NK-92 (cell line): ENCODE measurements around the gene ZNF213.
"Not testable (repeated sequence)": the region's sequence is repeated elsewhere in the genome, so short reads cannot be mapped to it uniquely, and the experiment has no call there.

Source experiments
- DNase-seq: peaks from one replicate; lab custom pipeline; 2025; ENCODE audit not compliant: unreplicated experiment; lab: John Stamatoyannopoulos, UW

The ZNF213 gene

DNA sequence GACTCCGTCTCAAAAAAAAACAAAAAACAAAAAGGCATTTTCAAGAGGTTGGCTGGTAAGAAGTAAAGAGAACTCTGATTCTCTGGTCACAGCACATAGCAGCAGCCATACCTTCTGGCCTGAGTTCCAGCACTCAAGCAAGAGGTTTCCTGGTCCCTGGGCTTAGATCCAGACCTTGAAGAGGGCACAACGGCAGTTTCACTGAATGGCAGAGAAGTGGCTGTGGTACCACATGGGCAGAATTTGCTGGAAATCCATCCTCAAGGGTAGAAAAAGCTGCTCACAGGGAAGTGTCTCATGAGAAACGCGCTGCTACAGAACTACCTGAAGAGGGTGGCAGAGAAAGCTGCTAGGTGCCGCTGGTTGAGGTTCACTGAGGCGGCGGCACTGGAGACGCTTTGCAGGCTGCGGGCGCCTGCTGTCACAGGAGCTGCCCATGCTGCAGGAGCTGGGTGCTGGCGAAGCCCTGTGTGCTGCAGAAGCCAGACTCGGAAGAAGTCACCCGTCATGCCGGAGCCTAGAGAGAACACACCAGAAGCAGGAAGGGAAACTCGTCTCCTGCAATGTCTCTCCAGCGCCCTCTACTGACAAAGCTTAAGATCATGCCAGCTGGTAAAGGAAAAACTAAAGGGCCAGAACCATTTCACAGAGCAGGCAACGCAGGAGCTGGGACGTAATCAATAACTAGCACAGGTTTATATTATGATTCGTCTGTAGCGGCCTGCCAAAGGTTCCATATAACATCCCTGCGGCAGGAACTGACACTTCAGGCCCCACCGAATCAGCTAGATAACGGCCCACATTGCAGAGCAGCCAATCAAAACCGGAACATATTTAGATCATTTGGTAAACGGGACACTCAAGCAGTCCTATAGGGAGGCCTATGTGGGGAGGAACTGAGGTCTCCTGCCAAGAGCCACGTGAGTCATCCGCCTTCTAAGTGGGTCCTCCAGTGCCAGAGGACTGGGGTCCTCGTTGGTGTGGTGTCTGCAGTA lies 5.4 kb upstream of the ZNF213 start:
- peak; percentile 42 for DNase-seq

DNA sequence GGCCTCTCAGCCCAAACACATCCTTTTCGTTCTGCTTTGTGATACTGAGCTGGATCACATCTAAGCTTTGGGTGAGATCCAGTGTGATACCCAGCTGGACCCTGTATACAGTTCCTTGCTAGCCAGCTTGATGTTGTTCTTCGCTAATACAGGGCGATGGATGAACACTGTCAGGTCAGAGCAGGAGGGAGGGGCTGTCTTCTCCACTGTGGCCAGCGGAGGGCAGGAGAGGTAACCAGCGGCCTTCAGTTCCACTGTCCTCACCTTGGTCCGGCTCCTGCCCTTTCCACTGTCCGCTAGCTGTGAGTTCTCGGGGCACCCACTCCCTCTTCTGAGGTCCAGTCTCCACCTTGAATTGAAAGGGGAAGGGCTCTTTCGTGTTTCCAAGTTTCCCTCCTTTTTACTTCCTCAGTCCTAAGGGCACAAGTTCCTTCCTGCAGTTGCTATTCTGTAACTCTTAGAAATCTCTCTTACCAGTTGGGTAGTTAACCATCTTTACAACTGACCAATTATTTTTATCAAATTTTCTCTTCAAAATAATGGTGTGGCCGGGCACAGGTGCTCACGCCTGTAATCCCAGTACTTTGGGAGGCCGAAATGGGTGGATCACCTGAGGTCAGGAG lies 3.0 kb upstream of the ZNF213 start:
- no peak for DNase-seq

DNA sequence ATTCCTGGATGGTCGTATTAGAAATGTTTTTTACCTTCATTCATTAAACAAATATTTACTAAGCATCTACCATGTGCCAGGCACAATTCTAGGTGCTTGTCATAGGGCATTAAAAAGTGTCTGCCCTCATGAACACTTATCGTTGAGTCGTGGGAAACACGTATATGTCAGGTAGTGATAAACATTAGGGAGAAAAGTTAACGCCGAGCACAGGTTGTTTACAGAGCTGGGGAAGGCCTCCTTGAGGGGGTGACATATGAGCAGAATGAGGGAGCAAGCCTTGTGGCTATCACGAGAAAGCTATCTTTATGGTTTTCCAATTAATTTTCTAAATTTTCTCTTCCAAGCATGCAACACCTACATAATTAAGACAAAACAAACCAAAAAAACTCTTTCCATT lies 985 bp upstream of the ZNF213 start:
- DNase-seq: no peak

DNA sequence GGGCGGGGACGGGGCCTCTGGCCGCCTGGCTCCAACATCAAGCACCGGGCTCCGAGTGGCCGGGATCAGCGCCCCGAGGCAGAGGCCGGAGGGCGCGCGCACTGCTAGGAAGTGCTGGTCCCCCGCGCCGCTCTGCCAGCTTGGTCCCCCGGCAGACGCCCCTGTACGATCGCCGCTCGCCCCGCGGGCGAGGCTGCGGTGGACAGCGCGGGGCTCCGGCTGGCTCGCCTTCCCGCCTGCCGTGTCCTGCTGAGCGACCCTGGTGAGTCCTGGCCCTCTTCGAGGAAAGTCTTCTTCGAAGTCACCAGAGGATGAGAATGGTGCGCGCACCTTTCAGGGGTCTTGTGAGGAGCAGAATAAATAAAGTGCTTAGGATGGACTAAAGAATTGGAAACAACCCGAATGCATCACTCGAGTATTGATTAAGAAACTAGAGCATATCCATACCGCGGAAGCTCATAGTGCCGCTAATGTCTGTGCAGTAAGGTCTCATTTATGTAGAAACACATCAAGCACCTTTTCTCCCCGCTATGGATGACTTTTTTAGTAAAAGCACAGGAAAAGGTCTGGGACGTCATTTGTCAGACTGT lies 392 bp downstream of the ZNF213 start:
- DNase-seq: no peak

DNA sequence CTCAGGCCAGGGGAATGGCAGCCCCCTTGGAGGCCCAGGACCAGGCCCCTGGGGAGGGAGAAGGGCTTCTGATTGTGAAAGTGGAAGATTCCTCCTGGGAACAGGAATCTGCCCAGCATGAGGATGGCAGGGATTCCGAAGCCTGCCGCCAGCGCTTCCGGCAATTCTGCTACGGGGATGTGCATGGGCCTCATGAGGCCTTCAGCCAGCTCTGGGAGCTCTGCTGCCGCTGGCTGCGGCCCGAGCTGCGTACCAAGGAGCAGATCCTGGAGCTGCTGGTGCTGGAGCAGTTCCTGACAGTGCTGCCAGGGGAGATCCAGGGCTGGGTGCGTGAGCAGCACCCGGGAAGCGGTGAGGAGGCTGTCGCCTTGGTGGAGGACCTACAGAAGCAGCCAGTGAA lies 2.4 kb downstream of the ZNF213 start:
- DNase-seq: no peak

DNA sequence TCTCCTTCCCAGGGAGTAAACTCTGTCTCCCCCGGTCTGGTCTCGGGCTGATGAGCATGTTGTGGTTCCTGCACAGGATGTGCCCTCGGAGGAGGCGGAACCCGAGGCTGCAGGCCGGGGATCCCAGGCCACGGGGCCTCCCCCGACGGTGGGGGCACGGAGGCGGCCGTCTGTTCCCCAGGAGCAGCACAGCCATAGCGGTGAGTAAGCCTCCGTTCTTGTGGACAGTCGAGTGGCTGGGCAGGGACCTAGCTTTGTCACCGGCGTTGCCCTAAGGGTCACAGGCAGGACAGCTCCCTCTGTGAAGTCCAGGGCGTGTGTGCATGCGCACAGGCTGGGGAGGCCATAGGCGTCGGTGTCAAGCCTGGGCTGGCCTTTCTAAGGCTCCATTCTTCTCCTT lies 3.5 kb downstream of the ZNF213 start:
- DNase-seq: no peak

DNA sequence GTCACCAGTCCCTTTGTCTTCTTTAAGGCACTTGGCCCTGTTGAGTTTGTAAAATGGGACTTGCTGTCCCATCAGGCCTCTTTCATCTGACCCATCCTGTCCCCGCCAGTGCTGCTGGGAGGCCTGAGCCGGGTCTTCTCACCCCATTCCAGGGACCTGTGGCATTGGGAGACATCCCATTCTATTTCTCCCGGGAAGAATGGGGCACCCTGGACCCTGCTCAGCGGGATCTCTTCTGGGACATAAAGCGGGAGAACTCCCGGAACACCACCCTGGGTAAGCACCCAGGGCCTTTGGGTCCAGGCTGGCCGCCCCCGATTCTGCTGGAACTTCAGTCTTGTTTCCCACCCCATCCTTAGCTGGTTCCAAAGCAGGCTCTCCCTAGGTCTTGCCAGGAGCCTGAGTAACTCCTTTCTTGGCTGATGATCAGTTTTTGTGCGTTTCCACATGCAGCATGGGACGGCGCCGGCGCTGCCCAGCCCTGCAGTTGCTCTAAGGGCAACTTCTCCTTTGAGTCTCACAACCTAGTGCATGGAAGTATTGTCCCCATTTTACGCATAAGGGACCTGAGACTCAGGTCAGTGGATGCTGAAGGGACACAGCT lies 4.1 kb downstream of the ZNF213 start:
- DNase-seq: no peak

DNA sequence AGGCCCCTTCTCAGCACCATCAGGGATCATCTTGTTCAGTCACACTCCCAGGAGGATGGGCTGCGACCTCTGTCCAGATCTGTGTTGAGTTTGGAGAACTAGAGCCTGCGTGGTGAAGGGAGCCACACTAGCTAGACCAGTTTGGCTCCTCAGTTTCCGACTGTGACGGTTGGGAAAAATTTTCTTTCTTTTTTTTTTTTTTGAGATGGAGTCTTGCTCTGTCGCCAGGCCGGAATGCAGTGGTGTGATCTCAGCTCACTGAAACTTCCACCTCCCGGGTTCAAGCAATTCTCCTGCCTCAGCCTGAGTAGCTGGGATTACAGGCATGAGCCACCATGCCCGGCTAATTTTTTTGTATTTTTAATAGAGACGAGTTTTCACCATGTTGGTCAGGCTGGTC lies 4.7 kb downstream of the ZNF213 start:
- not testable (repeated sequence) for DNase-seq

DNA sequence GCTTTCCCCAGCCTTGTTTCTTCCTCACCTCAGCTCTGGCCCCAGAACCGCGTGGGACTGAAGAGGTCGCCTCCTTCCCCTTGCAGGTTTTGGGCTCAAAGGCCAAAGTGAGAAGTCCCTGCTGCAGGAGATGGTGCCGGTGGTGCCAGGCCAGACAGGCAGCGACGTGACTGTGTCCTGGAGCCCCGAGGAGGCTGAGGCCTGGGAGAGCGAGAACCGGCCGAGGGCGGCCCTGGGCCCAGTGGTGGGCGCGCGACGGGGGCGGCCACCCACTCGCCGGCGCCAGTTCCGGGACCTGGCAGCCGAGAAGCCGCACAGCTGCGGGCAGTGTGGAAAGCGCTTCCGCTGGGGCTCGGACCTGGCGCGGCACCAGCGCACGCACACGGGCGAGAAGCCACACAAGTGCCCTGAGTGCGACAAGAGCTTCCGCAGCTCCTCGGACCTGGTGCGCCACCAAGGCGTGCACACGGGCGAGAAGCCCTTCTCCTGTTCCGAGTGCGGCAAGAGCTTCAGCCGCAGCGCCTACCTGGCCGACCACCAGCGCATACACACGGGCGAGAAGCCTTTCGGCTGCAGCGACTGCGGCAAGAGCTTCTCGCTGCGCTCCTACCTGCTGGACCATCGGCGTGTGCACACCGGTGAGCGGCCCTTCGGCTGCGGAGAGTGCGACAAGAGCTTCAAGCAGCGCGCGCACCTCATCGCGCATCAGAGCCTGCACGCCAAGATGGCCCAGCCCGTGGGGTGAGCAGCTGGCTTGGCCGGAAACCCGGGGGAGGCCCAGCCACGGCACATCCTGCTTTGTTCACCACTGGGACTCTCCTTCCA lies 6.0 kb downstream of the ZNF213 start:
- no peak for DNase-seq

DNA sequence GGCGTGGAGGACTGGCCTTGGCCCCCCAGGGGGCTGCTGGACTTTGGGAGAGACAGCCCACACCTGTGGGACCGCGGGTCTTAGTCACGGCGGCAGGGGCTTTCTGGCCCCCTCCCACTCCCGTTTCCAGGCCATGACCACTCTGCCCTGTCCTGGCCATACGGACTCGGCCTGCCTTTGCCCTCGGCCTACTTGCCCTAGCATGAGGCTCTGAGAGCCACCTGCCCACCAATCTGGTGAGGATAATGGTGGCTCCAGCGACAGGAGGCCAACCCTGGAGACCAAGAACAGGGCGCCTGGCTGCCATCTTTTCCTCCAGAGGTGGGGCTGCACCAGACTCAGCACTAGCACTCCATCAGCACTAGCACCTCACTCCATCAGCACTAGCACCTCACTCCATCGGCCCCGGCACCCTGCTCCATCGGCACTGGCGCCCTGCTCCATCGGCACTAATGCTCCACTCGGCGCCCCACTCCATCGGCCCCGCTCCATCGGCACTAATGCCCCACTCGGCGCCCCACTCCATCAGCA lies 7.0 kb downstream of the ZNF213 start:
- no peak for DNase-seq

DNA sequence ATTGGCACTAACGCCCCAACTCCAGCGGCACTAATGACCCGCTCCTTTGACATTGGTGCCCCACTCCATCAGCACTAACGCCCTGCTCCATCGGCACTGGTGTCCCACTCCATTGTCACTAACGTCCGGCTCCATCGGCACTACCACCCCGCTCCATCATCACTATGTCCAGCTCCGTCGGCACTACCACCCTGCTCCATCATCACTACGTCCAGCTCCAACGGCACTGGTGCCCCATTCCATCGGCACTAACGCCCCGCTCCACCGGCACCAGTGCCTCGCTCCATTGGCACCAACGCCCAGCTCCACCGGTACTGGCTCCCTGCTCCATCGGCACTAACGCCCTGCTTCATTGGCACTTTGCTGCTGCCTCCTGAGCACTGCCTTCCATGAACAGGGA lies 7.5 kb downstream of the ZNF213 start:
- DNase-seq: no peak

DNA sequence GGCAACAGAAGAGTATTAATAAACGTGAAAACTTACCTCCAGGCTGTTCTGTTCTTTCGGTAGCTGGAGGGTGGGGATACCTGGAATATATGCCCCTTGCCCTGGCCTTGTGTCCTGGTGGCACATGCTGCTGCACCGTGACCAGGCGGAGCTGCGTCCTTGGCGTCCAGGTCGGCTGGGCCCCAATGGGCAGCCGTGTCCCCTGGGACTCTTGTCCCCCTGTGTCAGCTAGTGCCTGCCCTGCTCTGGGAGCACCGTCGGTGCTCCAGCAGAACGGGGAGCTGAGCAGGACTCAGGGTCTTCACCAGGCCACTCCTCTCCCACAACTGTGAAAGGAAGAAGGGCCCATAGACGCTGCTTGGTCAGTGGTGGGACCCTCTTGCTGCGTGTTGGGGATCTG lies 7.9 kb downstream of the ZNF213 start:
- DNase-seq: no peak

DNA sequence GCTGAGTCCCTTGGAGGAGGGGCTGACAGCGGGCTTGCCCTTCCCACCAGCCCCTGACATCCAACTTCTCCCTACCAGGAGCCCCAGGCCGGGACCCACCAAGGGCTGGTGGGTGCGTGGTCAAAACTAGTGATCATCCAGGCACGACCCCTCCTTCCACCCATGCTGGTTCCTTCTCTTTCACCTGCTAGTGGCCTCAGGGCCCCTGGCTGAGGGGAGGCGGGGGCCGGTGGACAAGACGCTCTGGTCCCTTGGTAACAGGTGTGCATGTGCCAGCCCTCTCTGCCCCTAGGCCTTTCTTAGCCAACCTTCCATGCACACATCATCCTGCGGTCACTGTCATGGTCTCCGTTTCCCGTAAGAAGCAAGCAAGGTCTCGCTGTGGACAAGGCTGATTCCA lies 8.4 kb downstream of the ZNF213 start:
- no peak for DNase-seq

DNA sequence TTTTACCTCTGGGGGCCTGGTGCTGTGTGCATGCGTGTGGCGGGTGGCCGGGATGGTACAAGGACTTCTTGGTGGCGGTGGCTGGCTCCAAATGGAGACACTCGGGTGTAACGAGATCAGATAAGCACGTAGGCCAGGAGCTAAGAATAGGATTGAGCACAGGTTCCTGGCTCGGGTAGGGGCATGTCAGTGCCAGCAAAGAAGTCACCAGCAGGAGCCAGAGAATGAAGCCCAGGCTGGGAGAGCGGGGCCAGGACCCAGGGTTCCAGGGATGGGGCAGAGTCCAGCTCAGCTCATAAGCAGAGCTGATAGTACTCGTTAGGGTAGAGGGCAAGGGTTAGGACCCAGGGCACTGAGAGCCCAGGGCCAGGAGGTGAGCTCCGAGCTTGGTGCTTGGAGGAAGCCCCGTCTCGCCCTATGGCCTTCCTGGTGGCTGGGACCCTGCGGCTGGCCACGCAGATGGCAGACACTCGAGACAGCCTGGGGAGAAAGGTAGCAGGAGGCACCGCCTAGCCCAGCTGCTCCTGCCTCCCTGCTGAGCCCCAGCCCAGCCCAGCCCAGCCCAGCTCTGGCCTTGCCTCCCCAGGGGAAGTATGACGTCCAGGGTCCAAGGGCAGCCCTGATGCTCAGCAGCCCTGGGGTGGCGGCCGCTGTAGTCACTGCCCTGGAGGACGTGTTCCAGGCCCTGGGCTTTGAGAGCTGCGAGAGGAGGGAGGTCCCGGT lies 8.9 kb downstream of the ZNF213 start:
- DNase-seq: no peak

DNA sequence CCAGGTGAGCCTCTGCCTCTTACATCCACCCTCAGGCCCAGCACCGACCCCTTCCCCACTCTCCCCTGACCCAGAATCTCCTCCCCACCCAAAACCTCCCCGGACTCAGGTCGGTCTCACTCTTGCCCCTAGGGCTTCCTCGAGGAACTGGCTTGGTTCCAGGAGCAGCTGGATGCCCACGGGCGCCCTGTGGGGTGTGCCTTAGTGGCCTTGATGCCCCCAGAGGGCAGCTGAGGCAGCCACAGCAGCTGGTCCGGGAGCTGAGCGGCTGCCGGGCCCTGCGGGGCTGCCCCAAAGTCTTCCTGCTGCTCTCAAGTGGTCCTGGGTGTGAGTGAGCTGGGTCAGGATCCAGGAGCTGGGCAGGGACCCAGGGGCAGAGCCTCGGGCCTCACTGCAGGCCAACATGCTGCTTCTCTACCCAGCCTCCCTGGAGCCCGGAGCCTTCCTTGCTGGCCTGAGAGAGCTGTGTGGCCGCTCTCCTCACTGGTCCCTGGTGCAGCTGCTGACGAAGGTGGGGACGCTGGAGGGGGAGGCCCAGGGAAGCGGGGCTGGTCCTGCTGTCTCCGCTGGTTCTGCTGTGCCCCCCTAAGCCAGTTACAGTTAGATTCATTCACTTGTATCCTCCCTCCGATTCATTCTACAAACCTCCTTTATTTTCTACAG lies 9.6 kb downstream of the ZNF213 start:
- DNase-seq: no peak

DNA sequence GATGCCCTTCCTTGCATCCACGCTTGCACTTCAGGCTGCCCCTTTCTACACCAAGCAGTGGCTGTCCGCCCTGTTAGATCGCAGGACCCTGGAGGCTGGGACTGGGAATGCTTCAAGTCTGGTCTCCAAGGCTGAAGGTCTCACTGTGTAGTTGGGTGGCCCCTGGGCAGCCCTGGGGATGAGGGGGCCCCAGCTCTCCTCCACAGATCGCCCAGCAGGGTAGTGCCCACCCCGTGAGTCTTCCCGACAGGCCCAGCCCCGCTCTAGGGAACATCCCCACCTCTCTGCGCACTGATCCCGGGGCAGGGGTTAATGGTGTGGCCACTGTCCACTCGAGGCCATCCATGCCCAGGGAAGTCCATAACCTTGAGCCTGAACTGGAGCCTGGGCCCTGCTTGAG lies 10.3 kb downstream of the ZNF213 start:
- DNase-seq: no peak

DNA sequence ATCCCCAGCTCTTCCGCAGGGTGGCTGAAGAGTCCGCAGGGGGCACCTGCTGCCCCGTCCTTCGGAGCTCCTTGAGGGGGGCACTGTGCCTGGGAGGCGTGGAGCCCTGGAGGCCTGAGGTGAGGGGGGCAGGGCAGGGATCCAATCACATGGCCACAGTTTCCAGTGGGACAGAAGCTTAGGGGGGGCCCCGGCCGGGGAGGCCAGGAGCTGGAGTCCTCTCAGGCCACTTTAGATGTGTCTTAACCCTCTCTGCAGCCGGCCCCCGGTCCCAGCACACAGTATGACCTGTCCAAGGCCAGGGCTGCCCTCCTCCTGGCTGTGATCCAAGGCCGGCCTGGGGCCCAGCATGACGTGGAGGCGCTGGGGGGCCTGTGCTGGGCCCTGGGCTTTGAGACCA lies 10.8 kb downstream of the ZNF213 start:
- DNase-seq: no peak

DNA sequence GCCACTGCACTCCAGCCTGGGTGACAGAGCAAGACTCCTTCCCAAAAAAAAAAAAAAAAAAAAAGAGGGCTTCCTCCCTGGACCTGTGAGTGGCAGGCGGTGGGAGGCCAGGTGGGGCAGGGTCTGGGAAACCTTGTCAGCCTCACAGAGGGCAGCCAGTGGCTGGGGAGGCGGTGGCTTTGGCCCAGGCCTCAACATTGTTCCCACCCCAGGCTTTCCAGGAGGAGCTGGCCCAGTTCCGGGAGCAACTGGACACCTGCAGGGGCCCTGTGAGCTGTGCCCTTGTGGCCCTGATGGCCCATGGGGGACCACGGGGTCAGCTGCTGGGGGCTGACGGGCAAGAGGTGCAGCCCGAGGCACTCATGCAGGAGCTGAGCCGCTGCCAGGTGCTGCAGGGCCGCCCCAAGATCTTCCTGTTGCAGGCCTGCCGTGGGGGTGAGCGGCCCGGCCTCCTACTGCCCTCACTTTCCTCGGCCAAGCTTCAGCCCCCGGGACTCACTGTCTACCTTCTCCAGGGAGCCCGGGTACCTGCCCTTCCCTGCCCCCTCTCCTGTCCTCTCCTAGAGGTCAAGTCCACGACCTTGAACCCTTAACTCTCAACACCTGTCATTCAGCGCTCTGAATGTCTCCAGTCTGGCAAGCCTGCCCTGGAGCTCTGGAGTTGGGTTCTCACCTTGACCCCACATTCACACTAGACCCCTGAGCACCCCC lies 12.4 kb downstream of the ZNF213 start:
- DNase-seq: no peak

DNA sequence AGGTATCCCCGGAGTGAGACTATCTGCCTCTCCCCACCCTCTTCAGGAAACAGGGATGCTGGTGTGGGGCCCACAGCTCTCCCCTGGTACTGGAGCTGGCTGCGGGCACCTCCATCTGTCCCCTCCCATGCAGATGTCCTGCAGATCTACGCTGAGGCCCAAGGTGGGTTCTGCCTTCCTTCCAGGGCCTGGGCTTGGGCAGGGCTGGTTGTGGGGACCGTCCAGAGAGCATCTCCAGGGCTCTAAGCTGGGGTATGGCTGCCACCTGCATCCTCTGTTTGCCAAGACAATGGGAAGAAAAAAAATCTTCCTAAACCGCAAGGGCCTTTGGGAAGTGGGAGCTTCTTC lies 12.9 kb downstream of the ZNF213 start:
- no peak for DNase-seq
